Kidney glomerular epithelial cell (primary cell): ENCODE measurements around the gene TMEM9B.

Source experiments
- DNase-seq: peaks from one replicate; lab custom pipeline; 2025; lab: John Stamatoyannopoulos, UW

Gene TMEM9B

DNA sequence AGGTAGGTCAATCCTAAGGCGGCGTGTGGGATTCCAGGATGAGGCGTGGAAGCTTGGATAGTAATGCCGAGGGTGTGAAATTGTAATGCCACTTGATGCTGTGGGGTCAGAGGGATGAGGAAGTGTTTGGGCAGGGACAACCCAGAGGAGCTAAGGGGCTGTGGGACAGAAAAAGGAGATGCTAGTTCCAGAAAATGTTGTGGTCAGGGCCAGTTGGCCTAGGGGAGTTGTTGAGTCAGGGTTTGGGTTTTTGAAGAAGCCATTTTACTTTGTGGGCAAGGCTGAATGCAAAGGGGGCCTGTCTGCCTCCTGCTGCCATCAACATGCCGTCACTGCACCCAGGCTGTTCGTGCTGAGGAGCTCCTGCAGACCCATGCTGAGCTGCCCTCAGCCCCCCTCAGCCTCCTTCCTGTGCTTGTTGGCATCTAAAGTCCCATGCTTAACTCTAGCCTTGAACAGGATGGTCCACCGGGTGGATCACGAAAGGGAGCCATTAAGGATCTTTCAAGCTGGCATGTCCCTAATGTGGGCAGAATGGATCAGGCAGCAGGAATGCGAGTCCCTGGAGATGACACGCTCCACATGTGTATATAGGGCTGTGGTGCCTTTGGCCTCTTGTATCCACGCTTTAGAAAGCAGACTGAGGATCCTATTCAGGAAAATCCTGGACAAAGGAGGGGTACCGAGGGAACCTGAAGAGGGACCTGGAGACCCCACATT lies 33.6 kb downstream of the TMEM9B start:
- DNase-seq, result no peak

DNA sequence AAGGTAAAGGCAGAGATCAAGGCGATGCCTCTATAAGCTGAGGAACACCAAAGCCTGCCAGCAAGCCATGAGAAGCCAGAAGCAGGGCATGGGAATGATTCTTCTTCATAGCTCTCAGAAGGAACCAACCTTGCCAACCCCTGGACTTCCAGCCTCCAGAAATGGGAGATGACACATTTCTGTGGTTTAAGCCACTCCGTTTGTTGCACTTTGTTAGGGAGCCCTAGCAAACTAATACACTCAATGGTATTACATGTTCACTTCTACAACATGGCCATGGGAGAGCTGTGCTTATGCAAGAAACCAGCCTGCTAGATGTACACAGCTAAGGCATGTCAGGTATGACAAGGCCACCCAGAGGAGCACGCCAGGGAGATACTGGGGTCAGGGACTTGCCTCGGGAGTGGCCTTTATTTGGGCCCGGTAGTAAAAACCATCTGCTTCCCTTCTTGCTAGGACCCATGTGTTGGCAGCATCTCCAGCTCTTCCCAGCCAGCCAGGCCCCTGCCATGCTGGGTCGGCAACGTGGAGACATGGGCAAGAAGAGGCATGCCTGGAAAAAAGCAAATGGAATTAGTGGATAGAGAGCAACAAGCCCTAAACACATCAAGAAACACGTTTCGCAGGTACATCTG lies 35.1 kb downstream of the TMEM9B start:
- DNase-seq, result no peak

DNA sequence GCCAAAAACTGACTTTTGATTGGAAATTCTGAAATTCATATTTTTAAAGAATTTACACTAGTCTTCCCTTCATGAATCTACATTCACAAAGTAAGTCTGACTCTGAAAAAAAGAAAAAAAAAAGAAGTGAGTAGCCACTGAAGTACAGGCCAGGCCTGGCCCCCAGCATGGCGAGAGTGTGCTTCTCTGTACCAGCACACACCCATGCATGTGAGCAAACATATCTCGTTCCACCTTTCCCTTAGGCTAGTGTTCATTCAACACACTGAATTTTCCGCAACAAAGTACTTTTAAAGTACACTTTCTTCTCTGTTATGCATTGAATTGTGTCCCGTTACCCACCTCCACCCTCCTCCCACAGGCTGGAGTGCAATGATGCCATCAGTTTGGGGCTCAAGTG lies 36.0 kb downstream of the TMEM9B start:
- DNase-seq, result no peak

DNA sequence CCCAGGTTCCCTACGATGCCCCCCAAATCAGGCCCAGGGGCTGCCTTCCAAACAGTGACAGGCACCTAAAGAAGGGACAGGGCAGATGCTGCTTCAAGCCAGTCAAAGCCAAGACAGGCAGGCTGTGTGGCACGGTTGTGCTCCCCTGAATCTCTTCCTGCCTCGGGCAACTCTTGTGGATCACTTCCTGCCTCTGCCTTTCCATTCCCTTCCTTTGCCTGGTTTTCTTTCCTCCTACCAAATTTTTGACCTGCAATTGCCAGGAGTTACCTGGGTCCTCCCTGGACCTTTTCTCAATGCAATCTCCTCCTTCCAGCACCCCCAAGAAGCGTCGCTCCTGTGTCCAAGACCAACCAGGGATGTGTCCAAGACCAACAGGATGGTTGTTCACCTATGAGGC lies 37.0 kb downstream of the TMEM9B start:
- no peak for DNase-seq

DNA sequence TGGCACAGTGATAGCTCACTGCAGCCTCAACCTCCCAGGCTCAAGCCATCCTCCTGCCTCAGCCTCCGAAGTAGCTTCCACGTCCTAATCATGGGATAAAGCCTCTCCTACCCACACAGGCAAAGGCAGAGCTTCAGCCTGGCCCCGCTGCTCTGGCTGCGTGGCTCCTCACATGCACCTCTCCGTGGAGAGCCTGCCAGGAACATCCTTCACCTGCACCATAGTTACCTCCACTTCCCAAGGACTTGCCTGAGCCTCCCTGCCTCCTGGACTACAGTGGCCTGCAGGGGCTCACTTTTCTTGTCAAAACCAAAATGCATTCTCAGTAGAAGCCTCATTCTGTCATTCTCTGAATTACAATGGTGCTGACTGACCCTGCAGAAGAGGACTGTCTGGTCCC lies 38.0 kb downstream of the TMEM9B start:
- DNase-seq, result no peak

DNA sequence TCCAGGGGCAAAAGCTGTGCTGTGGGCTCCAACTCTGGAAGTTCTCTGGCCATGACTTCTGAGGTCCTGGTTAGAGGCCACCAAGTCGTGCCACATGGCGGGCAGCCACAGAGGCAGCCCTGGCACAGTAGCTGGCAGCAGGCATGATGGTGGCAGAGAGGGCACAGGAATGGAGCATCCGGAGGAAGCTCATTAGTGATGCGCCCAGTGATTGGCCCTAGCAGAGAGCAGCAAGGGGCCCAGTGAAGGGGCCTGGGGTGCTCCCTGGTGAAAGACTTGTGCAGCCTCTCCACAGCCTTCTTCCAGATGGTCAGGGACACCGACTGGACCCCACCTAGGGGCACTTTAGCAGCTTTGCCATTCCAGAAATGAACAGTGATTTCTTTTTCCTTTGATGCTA lies 38.5 kb downstream of the TMEM9B start:
- DNase-seq, result no peak

DNA sequence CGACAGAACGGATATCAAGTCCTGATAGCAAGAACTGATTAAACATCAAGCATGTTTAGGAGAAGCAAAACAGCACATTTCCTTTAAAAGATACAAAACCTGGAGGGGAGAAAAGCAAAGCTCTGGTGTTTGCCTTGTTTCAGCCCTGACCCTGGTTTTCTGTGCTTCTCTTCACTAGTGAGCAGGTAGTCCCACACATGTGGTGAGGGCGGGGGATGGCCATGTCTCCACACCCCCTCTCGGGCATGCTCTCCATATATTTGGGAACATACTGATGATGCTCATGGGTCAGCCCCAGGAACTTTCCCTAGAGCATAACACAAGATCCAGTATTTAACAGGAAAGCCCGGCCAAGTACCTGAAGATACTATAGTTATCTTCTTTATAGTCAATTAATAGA lies 41.6 kb downstream of the TMEM9B start:
- no peak for DNase-seq

DNA sequence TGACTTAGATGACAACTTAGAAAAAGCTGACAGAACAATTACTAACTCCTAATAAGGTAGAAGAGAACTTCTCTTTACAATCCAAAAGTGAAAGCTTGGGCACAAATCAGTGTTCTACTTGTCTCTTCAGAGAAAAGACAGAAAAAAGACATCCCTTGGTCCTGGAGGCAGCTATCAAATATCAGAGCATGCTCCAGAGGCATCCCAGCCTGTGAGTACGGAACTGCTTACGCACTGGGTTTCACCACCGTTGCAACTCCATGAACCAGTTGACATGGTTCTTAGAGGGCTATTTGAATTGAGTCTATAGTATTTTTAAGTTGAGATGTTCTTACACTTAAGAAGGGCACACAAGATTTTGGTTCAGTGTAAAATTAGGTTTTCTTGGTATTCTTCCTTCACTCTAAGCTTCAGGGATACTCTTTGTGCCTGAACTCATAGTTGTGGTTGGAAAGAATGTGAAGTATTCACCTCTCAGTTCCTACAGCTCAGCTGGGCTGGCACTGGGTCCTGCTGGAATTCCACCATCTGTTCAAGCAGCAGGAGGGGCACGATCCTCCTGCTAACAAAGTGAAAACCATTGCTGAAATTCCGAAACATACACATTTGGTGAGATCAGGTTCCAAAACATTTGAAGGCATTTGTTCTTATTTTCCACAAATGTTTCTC lies 47.0 kb downstream of the TMEM9B start:
- DNase-seq, result peak; percentile 92

DNA sequence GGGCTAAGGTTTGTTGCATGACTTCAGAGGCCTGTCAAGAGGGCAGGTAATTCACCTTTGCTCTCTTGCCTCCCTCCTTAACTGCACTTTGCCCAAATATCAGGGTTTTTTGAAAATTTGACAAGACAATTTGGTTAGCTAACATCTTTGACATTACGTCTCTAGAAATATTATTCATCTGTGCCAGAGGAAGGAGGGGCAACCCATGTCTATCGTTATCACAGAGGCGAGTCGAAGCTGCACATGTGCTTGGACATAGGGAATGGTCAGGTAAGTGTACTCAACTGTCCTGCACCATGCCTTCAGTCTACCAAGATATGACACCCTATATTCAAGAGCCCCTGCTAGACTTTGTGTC lies 49.6 kb downstream of the TMEM9B start:
- DNase-seq, result no peak

DNA sequence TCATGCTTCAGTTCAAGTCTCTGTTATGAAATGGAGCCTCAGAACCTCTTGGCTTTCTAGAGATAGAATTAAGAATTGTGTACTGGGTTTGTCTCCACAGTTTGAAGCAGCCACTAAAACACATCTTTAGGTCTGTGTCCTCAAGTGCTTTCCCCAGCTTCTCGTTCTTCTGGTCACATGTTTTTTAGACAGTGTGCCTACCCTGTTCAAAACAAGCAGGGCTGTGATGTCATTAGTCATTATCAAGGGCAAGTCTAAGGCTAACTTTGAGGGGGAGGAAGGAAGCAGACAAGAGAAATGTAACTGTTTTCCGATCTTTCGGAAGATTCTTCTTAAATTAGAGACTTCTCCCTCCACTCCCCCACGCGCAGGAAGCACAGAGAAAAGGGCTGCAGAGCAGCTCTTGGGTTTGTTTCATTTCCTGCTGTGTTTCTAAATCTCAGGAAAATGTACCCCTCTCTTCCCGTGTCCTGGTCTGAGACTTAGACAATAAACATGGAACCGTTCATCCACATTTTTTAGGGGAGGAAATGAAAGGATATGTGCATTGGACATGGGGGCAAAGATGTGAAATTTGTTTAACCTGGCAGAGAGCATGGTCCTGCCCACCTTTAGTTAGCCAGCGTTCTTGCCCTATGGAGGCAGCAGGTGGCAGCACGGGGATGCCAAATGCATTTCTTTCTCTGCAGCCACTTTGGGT lies 50.1 kb downstream of the TMEM9B start:
- DNase-seq, result peak; percentile 64

DNA sequence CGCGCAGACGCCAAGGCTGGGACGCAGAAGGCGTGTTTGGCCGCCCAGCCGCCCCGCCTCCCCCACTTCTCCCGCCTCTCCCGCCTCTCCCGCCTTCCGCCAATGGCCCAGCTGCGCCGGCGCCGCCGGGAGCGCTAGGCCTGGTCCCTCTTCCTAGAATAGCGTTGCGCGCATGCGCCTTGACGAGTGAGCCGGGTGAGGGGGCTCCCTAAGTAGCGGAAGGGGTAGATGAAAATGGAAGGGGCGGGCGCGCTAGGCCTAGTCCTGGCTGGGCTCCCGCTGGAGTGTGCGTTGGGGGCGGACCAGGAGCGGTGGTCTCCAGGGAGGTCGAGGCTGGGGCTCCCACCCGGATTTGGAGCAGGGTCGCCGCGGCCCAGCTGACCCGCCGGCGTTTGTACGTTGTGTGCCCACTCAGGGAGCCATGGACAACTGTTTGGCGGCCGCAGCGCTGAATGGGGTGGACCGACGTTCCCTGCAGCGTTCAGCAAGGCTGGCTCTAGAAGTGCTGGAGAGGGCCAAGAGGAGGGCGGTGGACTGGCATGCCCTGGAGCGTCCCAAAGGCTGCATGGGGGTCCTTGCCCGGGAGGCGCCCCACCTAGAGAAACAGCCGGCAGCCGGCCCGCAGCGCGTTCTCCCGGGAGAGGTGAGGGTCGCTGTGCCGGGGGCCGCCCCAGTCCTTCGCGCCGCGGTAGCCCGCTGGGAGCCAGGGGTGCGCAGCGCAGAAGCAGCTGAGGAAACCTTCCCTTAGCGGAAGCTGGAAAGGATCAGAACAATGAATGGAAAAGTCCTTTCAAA lies 53.0 kb downstream of the TMEM9B start, which contains the start of gene AKIP1:
TSS of gene AKIP1 (plus strand) at position 161 of the 795 bp plus-strand sequence. CDS start at position 422, 261 bp downstream.
- DNase-seq, result peak; percentile 85

DNA sequence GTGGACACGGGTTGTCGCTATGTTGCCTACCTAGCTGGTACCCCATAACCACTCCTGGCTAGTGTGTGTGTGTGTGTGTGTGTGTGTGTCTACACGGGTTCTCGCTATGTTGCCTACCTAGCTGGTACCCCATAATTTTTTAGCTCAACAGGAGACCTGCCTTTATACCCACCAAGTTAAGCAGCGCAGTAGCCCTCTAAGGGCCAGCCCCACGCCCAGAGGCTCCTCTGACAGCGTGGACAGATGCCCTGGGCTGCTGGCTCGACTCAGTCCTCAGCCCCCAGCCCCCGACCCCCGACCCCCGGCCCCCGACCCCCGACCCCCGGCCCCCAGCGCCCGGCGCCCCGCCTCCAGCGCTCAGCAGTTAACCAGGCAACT lies 53.6 kb downstream of the TMEM9B start:
- DNase-seq, result no peak

DNA sequence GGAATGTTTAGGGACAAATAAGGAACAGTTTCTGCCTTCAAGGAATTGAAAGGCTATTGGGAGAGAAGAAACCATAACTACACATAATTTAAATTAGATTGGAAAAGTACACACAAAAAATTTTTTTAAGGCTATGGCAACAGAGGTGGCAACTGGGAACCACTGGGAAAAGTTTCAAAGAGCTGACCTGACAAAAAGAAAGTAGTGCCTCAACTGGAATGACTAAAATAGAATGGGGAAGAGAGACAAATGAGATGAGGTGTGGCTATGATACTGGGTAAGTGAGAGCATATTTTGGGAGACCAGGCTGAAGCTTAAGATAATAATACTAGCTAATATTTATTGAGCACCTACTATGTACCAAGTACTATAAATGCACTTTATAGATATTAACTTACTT lies 56.1 kb downstream of the TMEM9B start:
- DNase-seq, result no peak

DNA sequence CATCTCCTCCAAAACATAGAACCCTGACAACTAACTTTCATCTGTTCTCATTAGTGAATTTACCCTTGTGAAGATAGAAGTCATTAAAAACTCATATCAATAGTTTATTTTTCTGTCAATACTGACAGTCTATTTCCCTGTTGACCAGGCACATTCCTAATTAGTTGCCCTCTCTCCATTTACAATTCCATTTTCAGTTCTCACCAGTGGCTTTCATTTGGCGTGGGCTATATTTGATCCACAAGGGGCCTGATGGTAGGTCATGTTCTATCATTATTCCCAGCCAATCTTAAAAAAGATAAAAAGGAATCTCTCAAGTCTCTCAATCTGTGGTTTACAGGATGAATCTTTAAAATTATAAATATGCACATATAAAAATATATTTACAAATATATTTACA lies 57.1 kb downstream of the TMEM9B start:
- no peak for DNase-seq

DNA sequence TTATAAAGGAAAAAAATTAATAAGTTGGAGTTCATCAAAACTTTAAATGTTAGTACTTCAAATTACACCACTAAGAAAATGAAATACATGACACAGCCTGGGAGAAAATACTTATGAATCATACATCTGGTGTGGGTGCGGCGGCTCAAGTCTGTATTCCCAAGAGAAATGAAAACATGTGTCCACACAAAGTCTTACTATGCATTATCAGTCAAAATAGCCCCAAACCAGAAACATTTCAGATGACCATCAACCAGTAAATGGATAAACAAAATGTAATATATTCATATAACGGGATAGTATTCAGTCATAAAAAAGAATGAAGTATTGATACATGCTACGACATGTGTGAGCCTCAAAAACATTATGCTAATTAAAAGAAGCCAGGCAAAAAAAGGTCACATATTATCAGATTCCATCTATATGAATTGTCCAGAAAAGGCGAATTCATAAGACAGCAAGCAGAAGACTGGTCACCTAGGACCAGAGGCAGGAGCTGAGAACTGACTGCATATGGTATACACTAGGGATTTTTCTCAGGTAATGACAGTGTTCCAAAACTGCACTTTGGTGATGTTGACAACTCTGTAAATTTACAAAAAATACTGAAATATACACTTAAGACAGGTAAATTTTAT lies 58.6 kb downstream of the TMEM9B start:
- peak; percentile 45 for DNase-seq

DNA sequence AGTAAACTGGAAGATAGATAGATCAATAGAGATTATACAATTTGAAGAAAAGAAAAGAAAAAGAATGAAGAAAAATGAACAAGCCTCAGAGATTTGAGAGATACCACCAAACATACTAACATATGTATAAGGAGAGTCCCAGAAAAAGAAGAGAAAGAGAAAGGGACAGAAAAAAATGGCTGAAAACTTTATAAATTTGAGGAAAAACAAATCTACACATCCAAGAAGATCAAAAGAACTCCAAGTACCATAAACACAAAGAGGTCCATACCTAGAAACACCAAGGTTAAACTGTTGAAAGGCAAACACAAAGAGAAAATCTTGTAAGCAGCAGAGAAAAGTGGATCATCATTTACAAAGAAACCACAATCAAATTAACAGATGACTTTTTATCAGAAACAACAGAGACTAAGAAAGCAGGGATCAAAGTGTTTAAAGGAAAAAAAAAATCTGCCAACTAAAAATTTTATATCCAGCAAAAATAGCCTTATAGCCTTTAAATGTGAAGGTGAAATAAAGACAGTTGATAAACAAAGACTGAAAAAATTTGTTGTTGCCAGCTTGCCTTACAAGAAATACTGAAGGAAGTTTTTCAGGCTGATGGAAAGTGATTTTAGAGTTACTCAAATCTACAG lies 65.0 kb downstream of the TMEM9B start:
- no peak for DNase-seq
